Measurements from ENCODE around the gene MDM1. TPM values are rescaled to one million over a fixed set of nuclear protein-coding genes. Genes with fewer than 3 reads are reported as not detected.

Gene MDM1
- total and polyA plus RNA-seq, 2 experiments from 2014 or later, result 13.6 to 18.9 TPM

GRCh38 chr12:68310370-68310769 is 21.8 kb downstream of the MDM1 start:
- Mint-ChIP-seq H3K4me3 (no peak overlapping the region), H3K36me3 (ENCODE audit: low read depth) (peaks cover 13% of the 10 kb centered on the region), H3K4me1 (no peaks in the 10 kb centered on the region), H3K27me3 (ENCODE audit: insufficient read depth, low read depth, poor library complexity) (peaks cover 2% of the 10 kb centered on the region), H3K9me3 (no peaks in the 10 kb centered on the region), H3K27ac (no peak overlapping the region)
- Histone ChIP-seq H3K36me3 (ENCODE audit: insufficient read depth) (0 out of 2 replicates have a peak, but pooled peaks cover 12% of the 10 kb centered on the region), H3F3A (replicated peaks; ENCODE audit: low read depth) (no peaks in the 10 kb centered on the region), H3K4me1 (ENCODE audit: insufficient read depth) (no peaks in the 10 kb centered on the region), H3K79me2 (replicated peaks; ENCODE audit: insufficient read depth) (no peaks in the 10 kb centered on the region), H3K9me2 (ENCODE audit: insufficient read depth) (no peaks in the 10 kb centered on the region), H3K27ac (ENCODE audit: low read depth) (no peak overlapping the region), H3K4me3 (no peak overlapping the region), H3K4me2 (no peak overlapping the region), H2AFZ (no peak overlapping the region), H4K20me1 (replicated peaks; ENCODE audit: insufficient read depth) (no peaks in the 10 kb centered on the region), H3K27me3 (ENCODE audit: insufficient read depth) (no peaks in the 10 kb centered on the region)
- TF ChIP-seq ZNF331 (CRISPR knock-in tag; IDR thresholded peaks at IDR 0.05; ENCODE audit: low read depth), result no peak
- TF ChIP-seq CREB1 (CRISPR knock-in tag; IDR thresholded peaks at IDR 0.05; ENCODE audit: low read depth), result no peak
- no peak for TF ChIP-seq STAT1 (IDR thresholded peaks at IDR 0.05; ENCODE audit: unreplicated experiment)
- TF ChIP-seq, protein P1, sequence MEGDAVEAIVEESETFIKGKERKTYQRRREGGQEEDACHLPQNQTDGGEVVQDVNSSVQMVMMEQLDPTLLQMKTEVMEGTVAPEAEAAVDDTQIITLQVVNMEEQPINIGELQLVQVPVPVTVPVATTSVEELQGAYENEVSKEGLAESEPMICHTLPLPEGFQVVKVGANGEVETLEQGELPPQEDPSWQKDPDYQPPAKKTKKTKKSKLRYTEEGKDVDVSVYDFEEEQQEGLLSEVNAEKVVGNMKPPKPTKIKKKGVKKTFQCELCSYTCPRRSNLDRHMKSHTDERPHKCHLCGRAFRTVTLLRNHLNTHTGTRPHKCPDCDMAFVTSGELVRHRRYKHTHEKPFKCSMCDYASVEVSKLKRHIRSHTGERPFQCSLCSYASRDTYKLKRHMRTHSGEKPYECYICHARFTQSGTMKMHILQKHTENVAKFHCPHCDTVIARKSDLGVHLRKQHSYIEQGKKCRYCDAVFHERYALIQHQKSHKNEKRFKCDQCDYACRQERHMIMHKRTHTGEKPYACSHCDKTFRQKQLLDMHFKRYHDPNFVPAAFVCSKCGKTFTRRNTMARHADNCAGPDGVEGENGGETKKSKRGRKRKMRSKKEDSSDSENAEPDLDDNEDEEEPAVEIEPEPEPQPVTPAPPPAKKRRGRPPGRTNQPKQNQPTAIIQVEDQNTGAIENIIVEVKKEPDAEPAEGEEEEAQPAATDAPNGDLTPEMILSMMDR (conservative IDR thresholded peaks at IDR 0.05; ENCODE audit: low read depth in 2 of 2), result no peak
- TF ChIP-seq ZNF114 (CRISPR knock-in tag; IDR thresholded peaks at IDR 0.05), result no peak
- TF ChIP-seq EZH2 (IDR thresholded peaks at IDR 0.05; ENCODE audit: low read depth, unreplicated experiment), result no peak
- TF ChIP-seq, protein P2, sequence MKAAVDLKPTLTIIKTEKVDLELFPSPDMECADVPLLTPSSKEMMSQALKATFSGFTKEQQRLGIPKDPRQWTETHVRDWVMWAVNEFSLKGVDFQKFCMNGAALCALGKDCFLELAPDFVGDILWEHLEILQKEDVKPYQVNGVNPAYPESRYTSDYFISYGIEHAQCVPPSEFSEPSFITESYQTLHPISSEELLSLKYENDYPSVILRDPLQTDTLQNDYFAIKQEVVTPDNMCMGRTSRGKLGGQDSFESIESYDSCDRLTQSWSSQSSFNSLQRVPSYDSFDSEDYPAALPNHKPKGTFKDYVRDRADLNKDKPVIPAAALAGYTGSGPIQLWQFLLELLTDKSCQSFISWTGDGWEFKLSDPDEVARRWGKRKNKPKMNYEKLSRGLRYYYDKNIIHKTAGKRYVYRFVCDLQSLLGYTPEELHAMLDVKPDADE (IDR thresholded peaks at IDR 0.05), result no peak
- no peak for TF ChIP-seq POLR2AphosphoS5 (IDR thresholded peaks at IDR 0.05; ENCODE audit: low read depth)
- TF ChIP-seq ZNF462 (CRISPR knock-in tag; IDR thresholded peaks at IDR 0.05), result no peak
- TF ChIP-seq EZH2phosphoT487 (IDR thresholded peaks at IDR 0.05; ENCODE audit: unreplicated experiment), result no peak
- no peak for TF ChIP-seq NANOG (IDR thresholded peaks at IDR 0.05; ENCODE audit: borderline replicate concordance)
- TF ChIP-seq, protein P3, sequence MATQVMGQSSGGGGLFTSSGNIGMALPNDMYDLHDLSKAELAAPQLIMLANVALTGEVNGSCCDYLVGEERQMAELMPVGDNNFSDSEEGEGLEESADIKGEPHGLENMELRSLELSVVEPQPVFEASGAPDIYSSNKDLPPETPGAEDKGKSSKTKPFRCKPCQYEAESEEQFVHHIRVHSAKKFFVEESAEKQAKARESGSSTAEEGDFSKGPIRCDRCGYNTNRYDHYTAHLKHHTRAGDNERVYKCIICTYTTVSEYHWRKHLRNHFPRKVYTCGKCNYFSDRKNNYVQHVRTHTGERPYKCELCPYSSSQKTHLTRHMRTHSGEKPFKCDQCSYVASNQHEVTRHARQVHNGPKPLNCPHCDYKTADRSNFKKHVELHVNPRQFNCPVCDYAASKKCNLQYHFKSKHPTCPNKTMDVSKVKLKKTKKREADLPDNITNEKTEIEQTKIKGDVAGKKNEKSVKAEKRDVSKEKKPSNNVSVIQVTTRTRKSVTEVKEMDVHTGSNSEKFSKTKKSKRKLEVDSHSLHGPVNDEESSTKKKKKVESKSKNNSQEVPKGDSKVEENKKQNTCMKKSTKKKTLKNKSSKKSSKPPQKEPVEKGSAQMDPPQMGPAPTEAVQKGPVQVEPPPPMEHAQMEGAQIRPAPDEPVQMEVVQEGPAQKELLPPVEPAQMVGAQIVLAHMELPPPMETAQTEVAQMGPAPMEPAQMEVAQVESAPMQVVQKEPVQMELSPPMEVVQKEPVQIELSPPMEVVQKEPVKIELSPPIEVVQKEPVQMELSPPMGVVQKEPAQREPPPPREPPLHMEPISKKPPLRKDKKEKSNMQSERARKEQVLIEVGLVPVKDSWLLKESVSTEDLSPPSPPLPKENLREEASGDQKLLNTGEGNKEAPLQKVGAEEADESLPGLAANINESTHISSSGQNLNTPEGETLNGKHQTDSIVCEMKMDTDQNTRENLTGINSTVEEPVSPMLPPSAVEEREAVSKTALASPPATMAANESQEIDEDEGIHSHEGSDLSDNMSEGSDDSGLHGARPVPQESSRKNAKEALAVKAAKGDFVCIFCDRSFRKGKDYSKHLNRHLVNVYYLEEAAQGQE (IDR thresholded peaks at IDR 0.05; ENCODE audit: unreplicated experiment), result no peak
- TF ChIP-seq JUNB (IDR thresholded peaks at IDR 0.05; ENCODE audit: unreplicated experiment), result no peak
- DNase-seq (ENCODE audit: low spot score) (no peak), ATAC-seq (no peak)

Measured in GM23338 (cell line).